Vagina (tissue), 2 donors: ENCODE results near the gene ADGRG3.
A peak's percentile ranks its signal among the peaks of the same experiment; 100 is the strongest.

Experiments
- POLR2A ChIP-seq, 2 donors: fragments of 450-650 bp; IDR thresholded peaks; one replicate each; pipeline ENCODE4 v1.6.1; 2017; ENCODE audit warnings: antibody characterized with exemption in 2 of 2, mild to moderate bottlenecking in 2 of 2, moderate library complexity in 2 of 2
- TF ChIP-seq, protein P1 (sequence below), 3 experiments: fragments of 450-650 bp in 2 of 3; fragments of 200-600 bp in 1 of 3; sonication (generic) in 1 of 3; IDR thresholded peaks; one replicate each; pipeline ENCODE4 v1.5.1; 2017 to 2019; ENCODE audit warnings: antibody characterized with exemption in 3 of 3, mild to moderate bottlenecking in 2 of 3, moderate library complexity in 2 of 3

DNA sequence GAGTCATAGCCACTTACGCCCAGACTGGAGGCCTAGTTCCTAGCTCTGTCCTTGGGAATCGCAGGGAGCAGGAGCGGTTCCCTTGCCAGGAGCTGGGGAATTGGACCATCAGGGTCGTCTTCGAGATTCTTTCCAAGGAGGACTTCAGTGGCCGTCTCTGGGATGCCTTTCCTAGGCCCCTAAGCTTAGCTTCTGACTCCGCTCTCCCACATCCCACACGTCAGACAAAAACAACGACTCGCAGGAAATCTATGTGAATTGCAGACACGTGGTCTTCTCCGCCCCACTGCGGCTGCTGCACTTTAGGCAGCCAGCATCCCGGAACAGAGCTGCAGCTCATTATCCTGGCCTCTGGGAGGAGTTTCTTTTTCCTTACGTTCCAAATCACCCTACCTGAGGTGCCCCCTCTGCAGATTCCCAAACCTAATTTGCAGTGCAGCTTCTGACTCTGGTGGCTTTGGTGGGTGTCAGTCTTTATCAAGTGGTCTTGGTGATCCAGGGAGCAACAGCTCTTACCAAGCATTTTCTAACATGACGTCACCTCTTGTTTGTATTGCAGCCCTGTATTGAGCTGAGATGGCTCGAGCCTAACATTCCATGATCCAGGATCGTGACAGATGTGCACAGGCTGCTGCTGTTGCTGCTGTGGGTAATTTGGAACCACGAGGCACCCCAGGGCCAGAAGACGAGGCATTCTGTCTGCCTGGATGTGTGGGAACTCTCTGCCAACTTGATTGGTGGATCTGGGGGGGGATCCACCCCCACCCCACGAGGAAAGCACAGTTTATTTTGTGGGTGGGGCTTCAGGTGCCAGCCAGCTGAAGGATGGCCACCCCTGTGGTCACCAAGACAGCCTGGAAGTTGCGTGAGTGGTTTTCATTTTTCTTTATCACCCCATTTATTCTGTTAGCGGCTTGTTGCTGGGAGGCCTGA, 68.6 kb downstream of the ADGRG3 start:
- TF ChIP-seq POLR2A (IDR thresholded peaks at IDR 0.05), result no peak
- TF ChIP-seq, protein P1, sequence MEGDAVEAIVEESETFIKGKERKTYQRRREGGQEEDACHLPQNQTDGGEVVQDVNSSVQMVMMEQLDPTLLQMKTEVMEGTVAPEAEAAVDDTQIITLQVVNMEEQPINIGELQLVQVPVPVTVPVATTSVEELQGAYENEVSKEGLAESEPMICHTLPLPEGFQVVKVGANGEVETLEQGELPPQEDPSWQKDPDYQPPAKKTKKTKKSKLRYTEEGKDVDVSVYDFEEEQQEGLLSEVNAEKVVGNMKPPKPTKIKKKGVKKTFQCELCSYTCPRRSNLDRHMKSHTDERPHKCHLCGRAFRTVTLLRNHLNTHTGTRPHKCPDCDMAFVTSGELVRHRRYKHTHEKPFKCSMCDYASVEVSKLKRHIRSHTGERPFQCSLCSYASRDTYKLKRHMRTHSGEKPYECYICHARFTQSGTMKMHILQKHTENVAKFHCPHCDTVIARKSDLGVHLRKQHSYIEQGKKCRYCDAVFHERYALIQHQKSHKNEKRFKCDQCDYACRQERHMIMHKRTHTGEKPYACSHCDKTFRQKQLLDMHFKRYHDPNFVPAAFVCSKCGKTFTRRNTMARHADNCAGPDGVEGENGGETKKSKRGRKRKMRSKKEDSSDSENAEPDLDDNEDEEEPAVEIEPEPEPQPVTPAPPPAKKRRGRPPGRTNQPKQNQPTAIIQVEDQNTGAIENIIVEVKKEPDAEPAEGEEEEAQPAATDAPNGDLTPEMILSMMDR (IDR thresholded peaks at IDR 0.05), result peak in 1 of 3 experiments; percentile 11
